GM21367 (cell line): Measurements from ENCODE around the gene GALM.
"Not testable (repeated sequence)": the region's sequence is repeated elsewhere in the genome, so short reads cannot be mapped to it uniquely, and the experiment has no call there.

Source experiments
- ATAC-seq: cut with Tn5 transposase; IDR thresholded peaks from one replicate; pipeline ENCODE4 v1.9.1; 2021; ENCODE audit not compliant: unreplicated experiment

The GALM gene

GRCh38 chr2:38665854-38666555, at the start of gene GALM:
Gene GALM, plus strand, starts transcription at chr2:38666114. Its CDS starts 48 bp downstream, at chr2:38666162.
- ATAC-seq: no peak

- no peak for ATAC-seq
Observed at GRCh38 chr2:38617301-38617700, 48.6 kb upstream of the GALM start.

GRCh38 chr2:38619458-38620164, 46.3 kb upstream of the GALM start:
- no peak for ATAC-seq

- no peak for ATAC-seq
Observed at GRCh38 chr2:38620282-38620977, 45.5 kb upstream of the GALM start.

GRCh38 chr2:38621018-38621417, 44.9 kb upstream of the GALM start:
- ATAC-seq: no peak

GRCh38 chr2:38622210-38622609, 43.7 kb upstream of the GALM start:
- no peak for ATAC-seq

GRCh38 chr2:38626326-38627035, 39.4 kb upstream of the GALM start:
- no peak for ATAC-seq

- ATAC-seq: no peak
Observed at GRCh38 chr2:38627391-38627790, 38.5 kb upstream of the GALM start.

GRCh38 chr2:38629684-38630083, 36.2 kb upstream of the GALM start:
- no peak for ATAC-seq

GRCh38 chr2:38631976-38632375, 33.9 kb upstream of the GALM start:
- ATAC-seq: no peak

GRCh38 chr2:38632980-38633379, 32.9 kb upstream of the GALM start:
- no peak for ATAC-seq

- no peak for ATAC-seq
Observed at GRCh38 chr2:38633895-38634294, 32.0 kb upstream of the GALM start.

- ATAC-seq: peak; percentile 91
Observed at GRCh38 chr2:38634684-38635083, 31.2 kb upstream of the GALM start.

- no peak for ATAC-seq
Observed at GRCh38 chr2:38635139-38635538, 30.8 kb upstream of the GALM start.

- ATAC-seq: no peak
Observed at GRCh38 chr2:38636069-38636468, 29.8 kb upstream of the GALM start.

- ATAC-seq: not testable (repeated sequence)
Observed at GRCh38 chr2:38642373-38643017, 23.4 kb upstream of the GALM start.

- ATAC-seq: no peak
Observed at GRCh38 chr2:38643021-38643671, 22.8 kb upstream of the GALM start.

- ATAC-seq: not testable (repeated sequence)
Observed at GRCh38 chr2:38643683-38644511, 22.0 kb upstream of the GALM start.

- ATAC-seq: no peak
Observed at GRCh38 chr2:38648107-38648761, 17.7 kb upstream of the GALM start.
